Measurements from ENCODE around the gene PTPRH. TPM values are rescaled to one million over a fixed set of nuclear protein-coding genes. Genes with fewer than 3 reads are reported as not detected.

The PTPRH gene
- total RNA-seq, 1 donor from 2014 or later, result 1.0 TPM

- Mint-ChIP-seq H3K27me3 (ENCODE audit: low read depth, unreplicated experiment) (no peaks in the 10 kb centered on the region), H3K36me3 (ENCODE audit: low read depth, unreplicated experiment) (peaks cover 7% of the 10 kb centered on the region), H3K4me1 (ENCODE audit: low read depth, unreplicated experiment) (peaks cover 8% of the 10 kb centered on the region), H3K4me3 (ENCODE audit: unreplicated experiment) (no peak overlapping the region), H3K9me3 (ENCODE audit: unreplicated experiment) (peaks cover 3% of the 10 kb centered on the region), H3K27ac (ENCODE audit: unreplicated experiment) (no peak overlapping the region)
- FAIRE-seq (no peak), DNase-seq (ENCODE audit: low read depth) (no peak)
- no peaks in the 10 kb centered on the region for H3K9me3 ChIP-seq (ENCODE audit: insufficient read depth, low read depth, low read length)
- peaks cover 7% of the 10 kb centered on the region for H3K4me1 ChIP-seq (ENCODE audit: insufficient read depth, low read length)
- H2AFZ ChIP-seq (ENCODE audit: low read depth, low read length), result no peak overlapping the region
- no peak overlapping the region for H3K4me2 ChIP-seq (ENCODE audit: low read length)
- H3K27me3 ChIP-seq (ENCODE audit: insufficient read depth, low read length), result no peaks in the 10 kb centered on the region
- TF ChIP-seq CTCF (IDR thresholded peaks at IDR 0.05; ENCODE audit: insufficient read depth, low read depth, low read length) (no peak), EZH2 (IDR thresholded peaks at IDR 0.05; ENCODE audit: insufficient read depth, low read length) (no peak)
- H4K20me1 ChIP-seq (ENCODE audit: insufficient read depth, low read length), result peaks cover 27% of the 10 kb centered on the region
- H3K9ac ChIP-seq (ENCODE audit: low read length), result no peak overlapping the region
- no peak overlapping the region for H3K4me3 ChIP-seq (ENCODE audit: insufficient read depth, low read depth, low read length)
- H3K79me2 ChIP-seq (ENCODE audit: insufficient read depth, low read length), result no peaks in the 10 kb centered on the region
- H3K36me3 ChIP-seq (ENCODE audit: insufficient read depth, low read length), result no peaks in the 10 kb centered on the region
- no peak overlapping the region for H3K27ac ChIP-seq (ENCODE audit: low read depth, low read length)
Observed at GRCh38 chr19:55220525-55220924, 11.2 kb upstream of the PTPRH start.

GRCh38 chr19:55216461-55217198 is 7.3 kb upstream of the PTPRH start:
- FAIRE-seq (peak; percentile 50), DNase-seq (ENCODE audit: low read depth) (peak; percentile 100)
- peak overlapping the region; percentile 87 for H3K4me2 ChIP-seq (ENCODE audit: low read length)
- H3K27ac ChIP-seq (ENCODE audit: low read depth, low read length), result peak overlapping the region; percentile 59
- H3K27me3 ChIP-seq (ENCODE audit: insufficient read depth, low read length), result no peaks in the 10 kb centered on the region
- H3K9me3 ChIP-seq (ENCODE audit: insufficient read depth, low read depth, low read length), result peaks cover 5% of the 10 kb centered on the region
- Mint-ChIP-seq H3K4me1 (ENCODE audit: low read depth, unreplicated experiment) (peaks cover 8% of the 10 kb centered on the region), H3K27me3 (ENCODE audit: low read depth, unreplicated experiment) (peaks cover 2% of the 10 kb centered on the region), H3K27ac (ENCODE audit: unreplicated experiment) (peak overlapping the region; percentile 98), H3K9me3 (ENCODE audit: unreplicated experiment) (peaks cover 11% of the 10 kb centered on the region), H3K36me3 (ENCODE audit: low read depth, unreplicated experiment) (peaks cover 5% of the 10 kb centered on the region), H3K4me3 (ENCODE audit: unreplicated experiment) (peak overlapping the region; percentile 86)
- TF ChIP-seq EZH2 (IDR thresholded peaks at IDR 0.05; ENCODE audit: insufficient read depth, low read length), result no peak
- no peak for TF ChIP-seq CTCF (IDR thresholded peaks at IDR 0.05; ENCODE audit: insufficient read depth, low read depth, low read length)
- peaks cover 6% of the 10 kb centered on the region for H4K20me1 ChIP-seq (ENCODE audit: insufficient read depth, low read length)
- peaks cover 7% of the 10 kb centered on the region for H3K4me1 ChIP-seq (ENCODE audit: insufficient read depth, low read length)
- H3K9ac ChIP-seq (ENCODE audit: low read length), result peak overlapping the region; percentile 38
- no peaks in the 10 kb centered on the region for H3K79me2 ChIP-seq (ENCODE audit: insufficient read depth, low read length)
- peak overlapping the region; percentile 47 for H3K4me3 ChIP-seq (ENCODE audit: insufficient read depth, low read depth, low read length)
- H2AFZ ChIP-seq (ENCODE audit: low read depth, low read length), result peak overlapping the region; percentile 13
- H3K36me3 ChIP-seq (ENCODE audit: insufficient read depth, low read length), result no peaks in the 10 kb centered on the region

- Mint-ChIP-seq H3K4me3 (ENCODE audit: unreplicated experiment) (no peak overlapping the region), H3K4me1 (ENCODE audit: low read depth, unreplicated experiment) (peaks cover 16% of the 10 kb centered on the region), H3K36me3 (ENCODE audit: low read depth, unreplicated experiment) (peaks cover 3% of the 10 kb centered on the region), H3K27ac (ENCODE audit: unreplicated experiment) (no peak overlapping the region), H3K9me3 (ENCODE audit: unreplicated experiment) (peaks cover 11% of the 10 kb centered on the region), H3K27me3 (ENCODE audit: low read depth, unreplicated experiment) (peaks cover 4% of the 10 kb centered on the region)
- no peak for DNase-seq (ENCODE audit: low read depth)
- Histone ChIP-seq H2AFZ (ENCODE audit: low read depth, low read length) (no peak overlapping the region), H3K79me2 (ENCODE audit: insufficient read depth, low read length) (no peaks in the 10 kb centered on the region), H3K4me1 (ENCODE audit: insufficient read depth, low read length) (peaks cover 25% of the 10 kb centered on the region), H3K9me3 (ENCODE audit: insufficient read depth, low read depth, low read length) (peaks cover 5% of the 10 kb centered on the region), H3K27me3 (ENCODE audit: insufficient read depth, low read length) (no peaks in the 10 kb centered on the region), H3K27ac (ENCODE audit: low read depth, low read length) (no peak overlapping the region), H4K20me1 (ENCODE audit: insufficient read depth, low read length) (peaks cover 7% of the 10 kb centered on the region), H3K36me3 (ENCODE audit: insufficient read depth, low read length) (no peaks in the 10 kb centered on the region), H3K4me2 (ENCODE audit: low read length) (no peak overlapping the region), H3K4me3 (ENCODE audit: insufficient read depth, low read depth, low read length) (no peak overlapping the region), H3K9ac (ENCODE audit: low read length) (no peak overlapping the region)
- TF ChIP-seq EZH2 (IDR thresholded peaks at IDR 0.05; ENCODE audit: insufficient read depth, low read length), result no peak
- no peak for TF ChIP-seq CTCF (IDR thresholded peaks at IDR 0.05; ENCODE audit: insufficient read depth, low read depth, low read length)
- FAIRE-seq, result no peak
Observed at GRCh38 chr19:55213547-55213946, 4.2 kb upstream of the PTPRH start.

Measured in astrocyte (in vitro differentiated cells and primary cell).